Hepatocyte (in vitro differentiated cells): ENCODE measurements around the gene PTPN11. TPM values are rescaled to one million over a fixed set of nuclear protein-coding genes. Genes with fewer than 3 reads are reported as not detected.
"Not testable (repeated sequence)": the region's sequence is repeated elsewhere in the genome, so short reads cannot be mapped to it uniquely, and the experiment has no call there.

ENCODE experiments used
- DNase-seq: peaks from one replicate; pipeline ENCODE4 v3.0.0-alpha.2; 2016; ENCODE audit warnings: low spot score
- H2AFZ ChIP-seq: fragments of 200-600 bp; sonication (generic); 2 replicates; pipeline ENCODE4 v1.6.0; 2016; ENCODE audit warnings: antibody characterized with exemption, mild to moderate bottlenecking
- H3K27ac ChIP-seq: fragments of 200-600 bp; sonication (generic); 2 replicates; pipeline ENCODE4 v1.5.1; 2016; ENCODE audit warnings: mild to moderate bottlenecking
- H3K27me3 ChIP-seq: fragments of 200-600 bp; sonication (generic); 2 replicates; pipeline ENCODE4 v1.6.1; 2016
- H3K36me3 ChIP-seq: fragments of 200-600 bp; sonication (generic); replicated peaks from 2 replicates; pipeline ENCODE4 v1.5.1; 2016; ENCODE audit warnings: low read depth; ENCODE audit not compliant: insufficient read depth
- H3K4me1 ChIP-seq: fragments of 200-600 bp; sonication (generic); 2 replicates; pipeline ENCODE4 v1.5.1; 2016; ENCODE audit warnings: mild to moderate bottlenecking, moderate library complexity; ENCODE audit not compliant: insufficient read depth
- H3K4me2 ChIP-seq: fragments of 200-600 bp; sonication (generic); 2 replicates; pipeline ENCODE4 v1.6.0; 2016
- H3K4me3 ChIP-seq: fragments of 200-600 bp; sonication (generic); 2 replicates; pipeline ENCODE4 v1.5.1; 2016; ENCODE audit warnings: mild to moderate bottlenecking
- H3K79me2 ChIP-seq: fragments of 200-600 bp; sonication (generic); 2 replicates; pipeline ENCODE4 v1.6.0; 2017; ENCODE audit warnings: mild to moderate bottlenecking
- H3K9me2 ChIP-seq: fragments of 200-600 bp; sonication (generic); replicated peaks from 2 replicates; pipeline ENCODE4 v1.6.0; 2017; ENCODE audit warnings: mild to moderate bottlenecking; ENCODE audit not compliant: insufficient read depth
- H3K9me3 ChIP-seq: fragments of 200-600 bp; sonication (generic); 2 replicates; pipeline ENCODE4 v1.5.1; 2016; ENCODE audit warnings: low read depth, mild to moderate bottlenecking
- H4K20me1 ChIP-seq: fragments of 200-600 bp; sonication (generic); 2 replicates; pipeline ENCODE4 v1.6.0; 2016; ENCODE audit warnings: mild to moderate bottlenecking; ENCODE audit not compliant: insufficient read depth, poor library complexity, severe bottlenecking
- CTCF ChIP-seq: fragments of 200-600 bp; sonication (generic); IDR thresholded peaks from 2 replicates; pipeline ENCODE4 v1.5.1; 2016; ENCODE audit warnings: antibody characterized with exemption, mild to moderate bottlenecking; ENCODE audit not compliant: poor library complexity
- EZH2 ChIP-seq: fragments of 200-600 bp; sonication (generic); IDR thresholded peaks from 2 replicates; pipeline ENCODE4 v1.6.1; 2016; ENCODE audit warnings: antibody characterized with exemption, mild to moderate bottlenecking, borderline replicate concordance
- EZH2phosphoT487 ChIP-seq: fragments of 200-600 bp; sonication (generic); IDR thresholded peaks from one replicate; pipeline ENCODE4 v1.6.1; 2018; ENCODE audit warnings: antibody characterized with exemption, mild to moderate bottlenecking, low read depth, moderate library complexity; ENCODE audit not compliant: unreplicated experiment, severe bottlenecking
- WGBS: methylation state at CpG from one replicate; pipeline ENCODE4 v1.1.6; 2016; ENCODE audit warnings: low lambda C conversion rate; ENCODE audit errors: missing lambda C conversion rate; 5-methylcytosine and 5-hydroxymethylcytosine counted together
- polyA plus RNA-seq: library from polyadenylated mRNA; unstranded; fragments of >200 nt; fragmentation: Nextera tagmentation; extraction: Ambion mirVana; gene quantifications from 2 replicates; pipeline ENCODE4 v1.2.1, GENCODE V29; 2016
- total RNA-seq: library from RNA; depleted of rRNA; stranded (reverse); fragments of >200 nt; gene quantifications from 2 replicates; pipeline ENCODE4 v1.2.3, GENCODE V29; 2014

PTPN11 gene
- total and polyA plus RNA-seq, 2 experiments from 2014 or later = 66.6 to 102 TPM

- Histone ChIP-seq H4K20me1 (peaks cover 72% of the 10 kb centered on the region), H3K9me2 (no peaks in the 10 kb centered on the region), H3K36me3 (no peaks in the 10 kb centered on the region), H3K4me1 (no peaks in the 10 kb centered on the region), H3K27ac (no peak overlapping the region), H3K4me3 (no peak overlapping the region), H3K4me2 (no peak overlapping the region), H2AFZ (no peak overlapping the region), H3K79me2 (peaks cover 100% of the 10 kb centered on the region), H3K9me3 (no peaks in the 10 kb centered on the region), H3K27me3 (no peaks in the 10 kb centered on the region)
- DNase-seq = no peak
- TF ChIP-seq EZH2 (no peak), CTCF (no peak), EZH2phosphoT487 (no peak)
- WGBS = 95% methylated on average over 3 of the region's 3 CpGs
Measured at GRCh38 chr12:112431965-112432364, 13.2 kb downstream of the PTPN11 start.

GRCh38 chr12:112433551-112433950, 14.8 kb downstream of the PTPN11 start:
- no peak overlapping the region for H3K4me3 ChIP-seq
- H3K79me2 ChIP-seq = peaks cover 100% of the 10 kb centered on the region
- H3K27ac ChIP-seq = no peak overlapping the region
- 93% methylated on average over 2 of the region's 2 CpGs for WGBS
- no peak overlapping the region for H3K4me2 ChIP-seq
- no peaks in the 10 kb centered on the region for H3K27me3 ChIP-seq
- no peaks in the 10 kb centered on the region for H3K36me3 ChIP-seq
- no peak overlapping the region for H2AFZ ChIP-seq
- H3K9me3 ChIP-seq = no peaks in the 10 kb centered on the region
- H4K20me1 ChIP-seq = peaks cover 79% of the 10 kb centered on the region
- no peaks in the 10 kb centered on the region for H3K4me1 ChIP-seq
- DNase-seq = no peak
- H3K9me2 ChIP-seq = no peaks in the 10 kb centered on the region
- TF ChIP-seq EZH2 = no peak
- TF ChIP-seq EZH2phosphoT487 = no peak
- no peak for TF ChIP-seq CTCF

GRCh38 chr12:112438645-112439044, 19.9 kb downstream of the PTPN11 start:
- WGBS = 94% methylated on average over 1 of the region's 1 CpG
- not testable (repeated sequence) for DNase-seq, H3K27me3 ChIP-seq, H3K9me3 ChIP-seq, H3K9me2 ChIP-seq, H3K27ac ChIP-seq, H2AFZ ChIP-seq, H3K4me3 ChIP-seq, H3K4me2 ChIP-seq, H3K4me1 ChIP-seq, H3K36me3 ChIP-seq
- H4K20me1 ChIP-seq = peaks cover 63% of the 10 kb centered on the region
- H3K79me2 ChIP-seq = peaks cover 95% of the 10 kb centered on the region

- Histone ChIP-seq H3K79me2 (peaks cover 90% of the 10 kb centered on the region), H3K9me2 (no peaks in the 10 kb centered on the region), H3K27ac (no peak overlapping the region), H4K20me1 (peaks cover 62% of the 10 kb centered on the region), H3K4me3 (no peak overlapping the region), H2AFZ (no peak overlapping the region), H3K27me3 (no peaks in the 10 kb centered on the region), H3K36me3 (no peaks in the 10 kb centered on the region), H3K4me2 (no peak overlapping the region), H3K9me3 (no peaks in the 10 kb centered on the region), H3K4me1 (no peaks in the 10 kb centered on the region)
- TF ChIP-seq EZH2phosphoT487 = no peak
- TF ChIP-seq EZH2 = no peak
- no peak for TF ChIP-seq CTCF
- DNase-seq = no peak
Measured at GRCh38 chr12:112439769-112440168, 21.0 kb downstream of the PTPN11 start.

- H3K36me3 ChIP-seq, H2AFZ ChIP-seq, H3K27me3 ChIP-seq, DNase-seq, H3K9me2 ChIP-seq, H3K9me3 ChIP-seq, H3K4me3 ChIP-seq, H3K4me2 ChIP-seq, H3K27ac ChIP-seq, H3K4me1 ChIP-seq: not testable (repeated sequence)
- peaks cover 86% of the 10 kb centered on the region for H3K79me2 ChIP-seq
- WGBS = 97% methylated on average over 9 of the region's 9 CpGs
- H4K20me1 ChIP-seq = peaks cover 56% of the 10 kb centered on the region
Measured at GRCh38 chr12:112440653-112441052, 21.9 kb downstream of the PTPN11 start.
